GM21367 (cell line): ENCODE data around the gene CGB7.

Experiments used
- ATAC-seq: cut with Tn5 transposase; IDR thresholded peaks from one replicate; pipeline ENCODE4 v1.9.1; 2021; ENCODE audit not compliant: unreplicated experiment

Gene CGB7

DNA sequence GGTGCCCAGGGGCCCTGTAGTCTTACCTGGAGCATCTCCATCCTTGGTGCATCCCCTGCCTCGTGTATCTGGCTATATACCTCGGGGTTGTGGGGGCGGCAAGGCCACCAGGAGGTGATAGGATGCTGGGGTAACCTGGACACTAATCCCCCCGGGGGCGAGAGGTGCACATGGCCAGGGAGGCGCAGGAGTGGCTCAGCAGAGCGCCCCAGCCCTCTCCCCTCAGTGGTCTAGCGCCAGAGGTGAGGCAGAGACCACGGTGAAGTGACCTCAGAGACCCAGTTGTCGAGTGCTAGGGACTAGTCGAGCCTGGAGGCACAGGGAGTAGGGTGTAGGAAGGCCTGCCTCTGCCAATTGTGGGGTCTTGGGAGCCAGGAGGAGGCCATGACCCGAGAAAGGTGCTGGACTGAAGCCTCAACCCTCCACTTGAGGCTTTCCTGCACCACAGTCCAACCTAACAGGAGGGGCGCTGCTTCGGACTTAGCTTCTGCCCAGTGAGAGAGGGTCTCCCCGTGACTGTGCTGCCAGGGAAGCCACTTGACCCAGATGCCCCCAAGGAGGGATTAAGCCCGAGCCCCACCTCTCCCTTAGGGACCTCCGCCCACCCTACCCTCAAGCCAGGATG lies 40.4 kb downstream of the CGB7 start, which contains the start of gene LHB:
Gene LHB, minus strand, starts transcription at position 51 of the 625 bp plus-strand sequence. Its CDS starts 10 bp downstream, at position 41.
- ATAC-seq = no peak

DNA sequence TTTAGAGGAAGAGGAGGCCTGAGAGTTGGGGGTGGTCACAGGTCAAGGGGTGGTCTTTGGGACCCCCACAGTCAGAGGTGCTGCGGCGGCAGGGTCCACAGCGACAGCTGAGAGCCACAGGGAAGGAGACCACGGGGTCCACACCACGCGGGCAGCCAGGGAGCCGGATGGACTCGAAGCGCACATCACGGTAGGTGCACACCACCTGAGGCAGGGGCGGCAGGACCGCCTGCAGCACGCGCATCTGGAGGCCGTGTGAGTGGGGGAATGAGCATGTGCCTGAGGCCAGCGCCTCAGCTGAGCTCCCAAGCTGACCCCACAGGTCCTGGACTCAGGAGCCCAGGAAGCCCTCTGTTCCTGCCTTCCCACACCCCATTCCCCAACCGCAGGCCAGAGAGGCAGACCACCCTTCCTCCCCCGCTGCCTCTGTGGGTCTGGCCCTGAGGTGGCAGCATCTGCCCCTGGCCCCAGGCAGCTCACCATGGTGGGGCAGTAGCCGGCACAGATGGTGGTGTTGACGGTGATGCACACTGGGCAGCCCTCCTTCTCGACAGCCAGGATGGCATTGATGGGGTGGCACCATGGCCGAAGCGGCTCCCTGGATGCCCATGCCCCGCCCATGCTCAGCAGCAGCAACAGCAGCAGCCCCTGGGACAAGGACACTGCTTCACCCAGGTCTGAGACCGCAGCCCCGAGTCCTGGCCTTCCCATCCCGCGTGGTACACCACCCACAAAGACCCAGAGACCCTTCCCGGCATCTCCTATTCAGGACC lies 41.3 kb downstream of the CGB7 start:
- ATAC-seq = no peak

DNA sequence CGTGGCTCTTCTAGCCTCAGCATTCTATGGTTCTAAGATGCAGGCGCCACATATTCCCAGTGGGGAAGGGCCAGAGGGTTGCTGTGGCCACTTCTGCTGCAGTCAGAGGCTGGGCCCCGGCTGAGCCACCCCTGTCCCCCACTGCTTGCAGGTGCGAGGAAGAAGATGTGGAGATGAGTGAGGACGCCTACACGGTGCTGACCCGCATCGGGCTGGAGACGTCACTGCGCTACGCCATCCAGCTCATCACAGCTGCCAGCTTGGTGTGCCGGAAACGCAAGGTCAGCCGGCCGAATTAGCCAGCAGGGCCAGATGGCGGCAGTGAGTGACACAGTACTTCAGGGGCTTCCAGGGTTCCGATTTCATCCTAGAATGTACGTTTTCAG lies 42.7 kb downstream of the CGB7 start:
- no peak for ATAC-seq

DNA sequence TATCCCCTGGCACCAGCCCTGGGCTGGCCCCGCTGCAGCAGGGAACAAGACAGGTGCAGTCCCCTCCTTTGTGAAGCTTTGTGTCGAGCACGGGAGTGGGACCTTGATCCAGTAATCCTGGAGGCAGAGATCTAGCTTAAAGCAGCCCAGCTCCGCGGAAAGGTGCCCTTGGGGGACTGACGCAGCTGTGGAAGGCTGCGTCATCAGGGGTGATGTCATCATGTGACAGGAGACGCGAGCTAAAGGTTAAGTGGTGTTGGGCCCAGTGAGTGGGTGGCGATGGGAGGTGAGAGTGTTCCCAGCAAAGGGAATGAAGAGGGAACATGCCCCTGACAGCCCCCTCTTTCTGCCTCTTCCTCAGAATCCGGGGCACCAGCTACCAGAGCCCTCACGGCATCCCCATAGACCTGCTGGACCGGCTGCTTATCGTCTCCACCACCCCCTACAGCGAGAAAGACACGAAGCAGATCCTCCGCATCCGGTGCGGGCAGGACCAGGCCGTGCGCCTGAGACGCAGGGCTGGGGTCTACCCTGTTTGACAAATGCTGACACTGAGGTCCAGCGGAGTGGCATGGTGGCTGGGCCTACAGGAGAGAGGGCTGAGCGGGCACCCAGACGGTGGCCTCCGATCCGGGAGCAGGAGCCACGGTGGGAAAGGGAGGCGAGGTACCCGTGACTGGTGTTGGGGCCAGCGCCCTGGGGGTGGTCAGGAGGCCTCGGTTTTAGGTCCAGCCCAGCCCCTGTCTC lies 43.3 kb downstream of the CGB7 start:
- no peak for ATAC-seq

DNA sequence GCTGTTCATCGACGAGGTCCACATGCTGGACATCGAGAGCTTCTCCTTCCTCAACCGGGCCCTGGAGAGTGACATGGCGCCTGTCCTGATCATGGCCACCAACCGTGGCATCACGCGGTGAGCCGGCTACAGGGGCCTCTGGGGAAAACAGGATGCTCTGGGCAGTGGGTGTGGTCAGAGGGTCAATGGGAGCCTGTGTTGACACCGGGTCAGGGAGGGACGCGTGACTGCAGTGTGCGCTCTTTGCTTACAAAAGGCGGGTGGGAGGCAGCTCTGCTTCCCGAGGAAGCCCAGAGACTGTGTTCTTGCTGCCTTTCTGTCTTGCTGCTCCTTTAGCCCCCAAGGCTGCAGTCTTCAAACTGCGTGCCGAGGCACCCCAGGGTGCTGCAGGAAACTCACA lies 46.4 kb downstream of the CGB7 start:
- no peak for ATAC-seq

DNA sequence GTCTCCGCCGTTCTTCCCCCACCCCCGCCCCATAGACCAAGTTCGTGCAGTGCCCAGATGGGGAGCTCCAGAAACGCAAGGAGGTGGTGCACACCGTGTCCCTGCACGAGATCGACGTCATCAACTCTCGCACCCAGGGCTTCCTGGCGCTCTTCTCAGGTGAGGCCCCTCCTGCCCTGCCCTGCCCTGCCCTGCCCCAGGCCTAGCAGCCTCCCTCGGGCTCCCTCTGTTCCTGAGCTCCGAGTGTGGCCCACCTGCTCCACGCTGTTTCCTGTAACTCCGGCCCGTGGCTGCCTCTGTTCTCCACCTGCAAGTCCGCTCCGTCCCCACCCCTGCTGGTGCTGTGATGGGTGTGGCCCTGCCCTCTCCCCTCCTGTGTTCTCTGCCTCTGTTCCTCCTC lies 47.1 kb downstream of the CGB7 start:
- ATAC-seq = no peak

DNA sequence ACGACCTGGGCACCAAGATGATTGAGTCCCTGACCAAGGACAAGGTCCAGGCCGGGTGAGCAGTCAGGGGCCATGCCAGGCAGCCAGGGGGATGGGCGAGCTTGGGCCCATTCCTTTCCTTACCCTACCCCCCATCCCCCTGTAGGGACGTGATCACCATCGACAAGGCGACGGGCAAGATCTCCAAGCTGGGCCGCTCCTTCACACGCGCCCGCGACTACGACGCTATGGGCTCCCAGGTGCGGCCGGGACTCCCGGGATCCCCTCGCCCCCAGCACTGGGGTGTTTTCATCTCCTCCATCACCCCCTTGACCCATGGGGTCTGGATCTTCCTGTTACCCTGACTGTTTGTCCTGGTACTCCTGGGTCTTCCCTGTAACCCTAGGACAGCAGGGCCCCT lies 47.7 kb downstream of the CGB7 start:
- ATAC-seq = no peak

DNA sequence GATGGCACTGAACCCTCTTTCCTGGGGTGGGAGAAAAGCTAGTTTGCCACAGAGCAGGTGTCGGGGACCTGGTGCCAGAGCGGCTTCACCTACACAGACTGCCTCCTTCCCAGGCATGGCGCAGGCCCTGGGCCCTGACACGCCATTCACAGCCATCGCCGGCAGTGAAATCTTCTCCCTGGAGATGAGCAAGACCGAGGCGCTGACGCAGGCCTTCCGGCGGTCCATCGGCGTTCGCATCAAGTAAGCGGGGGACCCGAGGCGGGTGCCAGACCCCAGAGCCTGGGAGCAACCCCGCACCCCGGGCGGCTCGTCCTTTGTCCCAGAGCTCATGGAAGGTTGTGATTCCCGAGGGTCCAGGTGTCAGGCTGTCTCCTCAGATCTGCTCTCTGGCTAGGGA lies 50.6 kb downstream of the CGB7 start:
- ATAC-seq = no peak

DNA sequence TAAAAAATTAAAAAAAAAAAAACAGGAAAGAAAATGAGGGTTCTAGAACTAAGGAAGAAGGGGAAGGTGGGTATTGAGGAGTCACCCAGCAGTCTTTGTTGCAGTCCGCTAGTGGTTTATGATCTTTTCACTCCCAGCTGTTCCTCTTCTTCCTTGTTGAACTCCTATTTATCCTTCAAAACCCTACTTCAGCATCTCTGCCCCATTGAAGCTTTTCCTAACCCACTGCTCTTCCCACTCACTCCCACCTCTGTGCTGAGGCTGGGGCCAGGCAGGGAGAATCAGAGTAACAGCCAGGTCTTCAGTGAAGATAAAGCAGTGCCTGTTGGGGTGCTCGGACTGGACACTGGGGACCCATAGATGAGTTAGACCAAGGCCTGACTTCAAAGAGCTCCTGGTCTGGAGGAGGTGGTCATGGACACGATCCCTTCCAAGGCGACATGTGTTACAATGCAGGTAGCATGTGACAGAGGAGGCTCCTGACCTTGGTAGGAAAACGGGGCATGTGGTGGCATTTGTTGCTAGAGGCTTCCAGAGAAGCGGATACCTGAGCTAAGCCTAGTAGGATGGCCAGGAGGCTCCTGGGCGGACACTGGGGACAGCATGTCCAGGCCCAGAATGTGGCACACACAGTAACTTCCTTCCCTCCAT lies 52.5 kb downstream of the CGB7 start:
- ATAC-seq = no peak
